ENCODE data around the gene CCNF.

The CCNF gene

GRCh38 chr16:2404099-2404498 lies 25.1 kb upstream of the CCNF start:
- H3K9me3 ChIP-seq, result no peaks in the 10 kb centered on the region
- intact Hi-C loops (cut with DNase I; ENCODE audit: low total_unique reads), result no loop called here
- H3K4me3 ChIP-seq, result no peak overlapping the region
- peaks cover 0 to 5% of the 10 kb centered on the region in 2 donors for H3K27me3 ChIP-seq
- no peak overlapping the region for H3K27ac ChIP-seq
- no peaks in the 10 kb centered on the region for H3K4me1 ChIP-seq
- H3K36me3 ChIP-seq, result no peaks in the 10 kb centered on the region
- DNase-seq, result no peak
- TF ChIP-seq, protein P1, sequence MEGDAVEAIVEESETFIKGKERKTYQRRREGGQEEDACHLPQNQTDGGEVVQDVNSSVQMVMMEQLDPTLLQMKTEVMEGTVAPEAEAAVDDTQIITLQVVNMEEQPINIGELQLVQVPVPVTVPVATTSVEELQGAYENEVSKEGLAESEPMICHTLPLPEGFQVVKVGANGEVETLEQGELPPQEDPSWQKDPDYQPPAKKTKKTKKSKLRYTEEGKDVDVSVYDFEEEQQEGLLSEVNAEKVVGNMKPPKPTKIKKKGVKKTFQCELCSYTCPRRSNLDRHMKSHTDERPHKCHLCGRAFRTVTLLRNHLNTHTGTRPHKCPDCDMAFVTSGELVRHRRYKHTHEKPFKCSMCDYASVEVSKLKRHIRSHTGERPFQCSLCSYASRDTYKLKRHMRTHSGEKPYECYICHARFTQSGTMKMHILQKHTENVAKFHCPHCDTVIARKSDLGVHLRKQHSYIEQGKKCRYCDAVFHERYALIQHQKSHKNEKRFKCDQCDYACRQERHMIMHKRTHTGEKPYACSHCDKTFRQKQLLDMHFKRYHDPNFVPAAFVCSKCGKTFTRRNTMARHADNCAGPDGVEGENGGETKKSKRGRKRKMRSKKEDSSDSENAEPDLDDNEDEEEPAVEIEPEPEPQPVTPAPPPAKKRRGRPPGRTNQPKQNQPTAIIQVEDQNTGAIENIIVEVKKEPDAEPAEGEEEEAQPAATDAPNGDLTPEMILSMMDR (IDR thresholded peaks at IDR 0.05), result no peak

GRCh38 chr16:2415085-2415484 lies 14.2 kb upstream of the CCNF start:
- H3K27ac ChIP-seq, result no peak overlapping the region
- peaks cover 0 to 46% of the 10 kb centered on the region in 2 donors for H3K27me3 ChIP-seq
- no peaks in the 10 kb centered on the region for H3K9me3 ChIP-seq
- no peak overlapping the region for H3K4me3 ChIP-seq
- H3K36me3 ChIP-seq, result no peaks in the 10 kb centered on the region
- intact Hi-C loops (cut with DNase I; ENCODE audit: low total_unique reads), result no loop called here
- H3K4me1 ChIP-seq, result no peaks in the 10 kb centered on the region
- no peak for DNase-seq
- TF ChIP-seq, protein P1 (IDR thresholded peaks at IDR 0.05), result no peak

DNA sequence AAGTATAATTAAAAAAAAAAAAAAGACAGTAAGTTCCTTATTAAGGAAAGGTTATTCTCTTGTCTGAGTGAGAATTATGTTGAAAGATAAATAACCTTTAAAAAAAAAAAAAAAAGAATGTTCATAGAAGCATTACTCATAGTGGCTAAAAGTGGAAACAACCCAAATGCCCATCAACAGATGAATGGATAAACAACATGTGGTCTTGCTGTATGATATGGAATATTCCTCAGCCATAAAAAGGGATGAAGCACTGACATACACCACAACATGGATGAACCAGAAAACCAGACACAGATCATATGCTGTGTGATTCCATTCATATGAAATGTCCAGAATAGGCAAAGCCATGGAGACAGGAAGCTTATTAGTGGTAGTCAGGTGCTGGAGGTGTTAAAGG lies 9.2 kb upstream of the CCNF start:
- H3K9me3 ChIP-seq, result no peaks in the 10 kb centered on the region
- no peaks in the 10 kb centered on the region for H3K4me1 ChIP-seq
- no peak for DNase-seq
- H3K36me3 ChIP-seq, result no peaks in the 10 kb centered on the region
- H3K27ac ChIP-seq, result no peak overlapping the region
- no peak overlapping the region for H3K4me3 ChIP-seq
- TF ChIP-seq, protein P1 (IDR thresholded peaks at IDR 0.05), result no peak
- intact Hi-C loops (cut with DNase I; ENCODE audit: low total_unique reads), result no loop called here
- H3K27me3 ChIP-seq, result peaks cover 0 to 38% of the 10 kb centered on the region in 2 donors

DNA sequence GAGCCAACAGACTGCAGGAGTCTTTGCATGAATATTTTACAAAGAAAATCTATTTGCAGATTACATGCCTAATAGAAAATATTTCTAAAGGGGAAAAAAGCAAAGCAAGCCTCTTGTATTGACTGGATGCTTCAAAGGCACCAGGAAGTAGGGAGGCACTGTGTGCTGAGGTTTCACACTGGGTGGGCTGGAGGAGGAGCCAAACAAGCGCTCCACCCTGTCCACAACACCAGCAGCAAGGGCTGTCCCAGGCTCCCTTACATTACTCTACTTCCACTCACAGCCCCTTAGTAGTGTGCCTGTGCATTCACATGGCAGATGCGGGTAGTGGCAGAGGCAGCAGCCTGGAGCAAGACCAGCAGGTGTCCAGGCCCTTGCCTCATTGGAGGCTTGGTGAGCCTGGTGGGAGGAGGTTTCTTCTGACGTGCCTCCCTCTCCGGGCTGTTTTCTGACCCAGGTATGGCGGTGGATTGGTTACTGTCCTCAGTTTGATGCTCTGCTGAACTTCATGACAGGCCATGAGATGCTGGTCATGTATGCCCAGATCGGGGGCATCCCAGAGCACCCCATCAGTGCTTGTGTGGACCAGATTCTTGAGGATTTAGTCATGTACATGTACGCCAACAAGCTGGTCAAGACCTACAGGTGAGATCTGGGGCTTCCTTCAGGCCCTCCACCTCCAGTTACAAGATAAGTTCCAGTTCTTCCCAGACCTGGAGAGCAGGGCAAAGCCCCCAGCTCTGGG lies 7.0 kb upstream of the CCNF start:
- no peak for DNase-seq
- H3K9me3 ChIP-seq, result no peaks in the 10 kb centered on the region
- peaks cover 0 to 17% of the 10 kb centered on the region in 2 donors for H3K27me3 ChIP-seq
- TF ChIP-seq, protein P1 (IDR thresholded peaks at IDR 0.05), result no peak
- no peak overlapping the region for H3K27ac ChIP-seq
- intact Hi-C loops (cut with DNase I; ENCODE audit: low total_unique reads), result no loop called here
- H3K4me3 ChIP-seq, result no peak overlapping the region
- no peaks in the 10 kb centered on the region for H3K4me1 ChIP-seq
- H3K36me3 ChIP-seq, result no peaks in the 10 kb centered on the region

- H3K36me3 ChIP-seq, result no peaks in the 10 kb centered on the region
- H3K27me3 ChIP-seq, result peaks cover 0 to 4% of the 10 kb centered on the region in 2 donors
These were observed 4.9 kb upstream of the CCNF start for GRCh38 chr16:2424061-2425007.

More at GRCh38 chr16:2424061-2425007, 4.9 kb upstream of the CCNF start:
- H3K4me3 ChIP-seq, result no peak overlapping the region
- H3K27ac ChIP-seq, result no peak overlapping the region
- H3K9me3 ChIP-seq, result no peaks in the 10 kb centered on the region
- intact Hi-C loops (cut with DNase I; ENCODE audit: low total_unique reads), result loop anchor here (5.0 kb wide), 1 partner anchor 78 kb away; no protein-coding TSS in a partner anchor
- H3K4me1 ChIP-seq, result peaks cover 0 to 6% (median 2%) of the 10 kb centered on the region in 4 donors
- TF ChIP-seq, protein P1 (IDR thresholded peaks at IDR 0.05), result no peak
- DNase-seq, result no peak
